Measurements from ENCODE around the gene FAF1.

GRCh38 chr1:50452700-50453099 is 507.4 kb downstream of the FAF1 start:
- TF ChIP-seq CTCF (conservative IDR thresholded peaks at IDR 0.05; ENCODE audit: low read length), result no peak
- no peak for TF ChIP-seq EZH2phosphoT487 (IDR thresholded peaks at IDR 0.05; ENCODE audit: borderline replicate concordance, low read depth, low read length)

All from OCI-LY7 (cell line).